ENCODE data around the gene PLCB2. TPM values are rescaled to one million over a fixed set of nuclear protein-coding genes. Genes with fewer than 3 reads are reported as not detected.

PLCB2 gene
- polyA plus RNA-seq, 1 donor (not counting 4 experiments of a cell fraction or from before 2014, with no cell fraction given), result 0.73 TPM

DNA sequence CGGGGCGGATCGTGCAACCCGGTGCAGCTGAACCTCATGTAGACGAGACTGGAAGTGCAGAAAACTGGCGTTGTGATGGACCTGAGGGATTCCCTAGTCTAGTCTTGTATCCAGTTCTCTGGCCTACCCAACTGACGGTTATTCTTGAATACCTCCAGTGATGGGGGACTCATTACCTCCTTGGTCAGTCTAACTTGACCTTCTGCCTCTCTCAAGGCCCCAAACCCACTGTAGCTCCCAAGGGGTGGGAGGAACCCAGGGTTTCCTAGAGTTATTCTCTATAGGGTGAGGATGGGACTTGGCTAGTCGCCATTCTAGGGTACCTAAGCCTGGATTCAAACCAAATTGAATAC, 57.5 kb downstream of the PLCB2 start:
- Histone ChIP-seq H2AFZ (ENCODE audit: control insufficient read depth, low read length) (no peak overlapping the region), H3K4me1 (ENCODE audit: control insufficient read depth, extremely low read depth, insufficient read depth, low read length) (peaks cover 59% of the 10 kb centered on the region), H3K9me3 (ENCODE audit: control insufficient read depth, low read depth, low read length) (no peaks in the 10 kb centered on the region), H3K4me2 (ENCODE audit: control insufficient read depth, extremely low read depth, insufficient read depth, low read depth, low read length) (peak overlapping the region; percentile 61), H3K27ac (ENCODE audit: control insufficient read depth, insufficient read depth, low read length) (no peak overlapping the region), H4K20me1 (ENCODE audit: control insufficient read depth, extremely low read depth, insufficient read depth, low read length) (peaks cover 4% of the 10 kb centered on the region), H3K79me2 (ENCODE audit: control insufficient read depth, insufficient read depth, low read length) (peaks cover 3% of the 10 kb centered on the region), H3K9ac (ENCODE audit: control insufficient read depth, extremely low read depth, insufficient read depth, low read length) (no peak overlapping the region), H3K27me3 (ENCODE audit: control insufficient read depth, extremely low read depth, insufficient read depth, low read length) (no peaks in the 10 kb centered on the region), H3K4me3 (ENCODE audit: control insufficient read depth in 2 of 3, extremely low read depth in 1 of 3, insufficient read depth in 2 of 3, low read depth in 1 of 3, low read length in 3 of 3) (no peak overlapping the region), H3K36me3 (ENCODE audit: control insufficient read depth in 2 of 2, extremely low read depth in 1 of 2, insufficient read depth in 2 of 2, low read length in 2 of 2) (peaks cover 16 to 18% of the 10 kb centered on the region in 2 experiments), H3K9me1 (ENCODE audit: control insufficient read depth, extremely low read depth, insufficient read depth, low read length) (no peaks in the 10 kb centered on the region)
- TF ChIP-seq EZH2 (IDR thresholded peaks at IDR 0.05; ENCODE audit: low read length), result no peak
- TF ChIP-seq, protein P1, sequence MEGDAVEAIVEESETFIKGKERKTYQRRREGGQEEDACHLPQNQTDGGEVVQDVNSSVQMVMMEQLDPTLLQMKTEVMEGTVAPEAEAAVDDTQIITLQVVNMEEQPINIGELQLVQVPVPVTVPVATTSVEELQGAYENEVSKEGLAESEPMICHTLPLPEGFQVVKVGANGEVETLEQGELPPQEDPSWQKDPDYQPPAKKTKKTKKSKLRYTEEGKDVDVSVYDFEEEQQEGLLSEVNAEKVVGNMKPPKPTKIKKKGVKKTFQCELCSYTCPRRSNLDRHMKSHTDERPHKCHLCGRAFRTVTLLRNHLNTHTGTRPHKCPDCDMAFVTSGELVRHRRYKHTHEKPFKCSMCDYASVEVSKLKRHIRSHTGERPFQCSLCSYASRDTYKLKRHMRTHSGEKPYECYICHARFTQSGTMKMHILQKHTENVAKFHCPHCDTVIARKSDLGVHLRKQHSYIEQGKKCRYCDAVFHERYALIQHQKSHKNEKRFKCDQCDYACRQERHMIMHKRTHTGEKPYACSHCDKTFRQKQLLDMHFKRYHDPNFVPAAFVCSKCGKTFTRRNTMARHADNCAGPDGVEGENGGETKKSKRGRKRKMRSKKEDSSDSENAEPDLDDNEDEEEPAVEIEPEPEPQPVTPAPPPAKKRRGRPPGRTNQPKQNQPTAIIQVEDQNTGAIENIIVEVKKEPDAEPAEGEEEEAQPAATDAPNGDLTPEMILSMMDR (optimal IDR thresholded peaks at IDR 0.05 in 1 of 3, IDR thresholded peaks at IDR 0.05 in 1 of 3, conservative IDR thresholded peaks at IDR 0.05 in 1 of 3; ENCODE audit: extremely low read depth in 1 of 3, insufficient read depth in 2 of 3, low read length in 3 of 3), result no peak
- no peak for DNase-seq (ENCODE audit: low read depth, low spot score)
- FAIRE-seq, result no peak
- dilution Hi-C loops (cut with MboI; ENCODE audit: extremely low pct_ligation_motif_present, low sequenced_read_pairs), result no loop called here

DNA sequence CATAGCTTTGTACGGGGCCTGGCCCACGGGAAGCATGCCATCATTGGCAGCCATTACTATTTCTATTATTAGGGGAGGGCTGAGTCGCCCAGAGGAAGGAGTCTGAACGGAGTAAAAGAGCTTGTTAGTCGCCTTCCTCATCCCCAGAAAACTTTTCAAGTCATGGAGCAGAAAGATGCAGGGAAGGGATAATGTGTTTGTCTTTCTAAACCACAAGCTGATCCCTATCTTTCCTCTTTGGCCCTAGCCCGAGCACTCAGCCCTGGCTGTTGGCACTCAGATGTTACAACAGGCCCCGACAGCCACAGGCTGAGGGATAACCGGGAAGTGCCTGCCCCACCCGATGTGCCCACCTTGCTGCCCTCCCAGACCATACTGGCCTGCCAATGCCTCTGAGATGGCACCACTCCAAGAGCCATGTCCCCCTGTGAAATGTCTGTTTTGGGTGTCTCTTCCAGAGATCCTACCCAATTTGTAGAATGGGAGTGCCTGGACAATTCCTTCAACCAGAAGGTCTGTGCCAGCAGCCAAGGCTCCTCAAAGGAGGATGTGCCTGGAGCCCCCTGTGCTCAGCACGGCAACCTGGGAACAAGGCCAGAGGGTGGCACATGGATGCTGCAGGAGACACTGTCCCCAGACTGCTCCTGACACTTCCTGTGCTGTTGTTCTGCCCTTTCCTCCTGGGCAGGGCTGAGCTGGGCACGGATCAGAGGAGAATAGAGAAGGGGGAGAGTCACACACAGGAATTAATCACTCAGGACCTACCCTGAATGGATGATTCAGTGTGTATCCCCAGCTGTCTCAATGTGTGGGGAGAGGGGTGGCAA, 58.0 kb downstream of the PLCB2 start:
- DNase-seq (ENCODE audit: low read depth, low spot score), result no peak
- Histone ChIP-seq H3K4me1 (ENCODE audit: control insufficient read depth, extremely low read depth, insufficient read depth, low read length) (peaks cover 65% of the 10 kb centered on the region), H3K27me3 (ENCODE audit: control insufficient read depth, extremely low read depth, insufficient read depth, low read length) (no peaks in the 10 kb centered on the region), H3K9me1 (ENCODE audit: control insufficient read depth, extremely low read depth, insufficient read depth, low read length) (peaks cover 3% of the 10 kb centered on the region), H3K4me2 (ENCODE audit: control insufficient read depth, extremely low read depth, insufficient read depth, low read depth, low read length) (peak overlapping the region; percentile 61), H3K9ac (ENCODE audit: control insufficient read depth, extremely low read depth, insufficient read depth, low read length) (no peak overlapping the region), H3K79me2 (ENCODE audit: control insufficient read depth, insufficient read depth, low read length) (peaks cover 3% of the 10 kb centered on the region), H3K9me3 (ENCODE audit: control insufficient read depth, low read depth, low read length) (no peaks in the 10 kb centered on the region), H4K20me1 (ENCODE audit: control insufficient read depth, extremely low read depth, insufficient read depth, low read length) (peaks cover 4% of the 10 kb centered on the region), H3K27ac (ENCODE audit: control insufficient read depth, insufficient read depth, low read length) (peak overlapping the region; percentile 28), H3K4me3 (ENCODE audit: control insufficient read depth in 2 of 3, extremely low read depth in 1 of 3, insufficient read depth in 2 of 3, low read depth in 1 of 3, low read length in 3 of 3) (no peak overlapping the region), H2AFZ (ENCODE audit: control insufficient read depth, low read length) (no peak overlapping the region), H3K36me3 (ENCODE audit: control insufficient read depth in 2 of 2, extremely low read depth in 1 of 2, insufficient read depth in 2 of 2, low read length in 2 of 2) (peaks cover 14 to 18% of the 10 kb centered on the region in 2 experiments)
- TF ChIP-seq EZH2 (IDR thresholded peaks at IDR 0.05; ENCODE audit: low read length), result no peak
- TF ChIP-seq, protein P1 (optimal IDR thresholded peaks at IDR 0.05 in 1 of 3, IDR thresholded peaks at IDR 0.05 in 1 of 3, conservative IDR thresholded peaks at IDR 0.05 in 1 of 3; ENCODE audit: extremely low read depth in 1 of 3, insufficient read depth in 2 of 3, low read length in 3 of 3), result no peak
- dilution Hi-C loops (cut with MboI; ENCODE audit: extremely low pct_ligation_motif_present, low sequenced_read_pairs), result no loop called here
- FAIRE-seq, result peak; percentile 88

Measured in keratinocyte (primary cell).